Caco-2 (cell line): Measurements from ENCODE around the gene MTHFD1L. TPM values are rescaled to one million over a fixed set of nuclear protein-coding genes. Genes with fewer than 3 reads are reported as not detected.
"Not testable (repeated sequence)": the region's sequence is repeated elsewhere in the genome, so short reads cannot be mapped to it uniquely, and the experiment has no call there.

Source experiments
- BruUV-seq: library from RNA; stranded (reverse); fragments of 400-500 nt; replicated peaks from 2 replicates; lab custom pipeline; 2021; lab: Mats Ljungman, UMichigan
- CTCF ChIA-PET: fragments of 300-600 bp; sonication (Branson Sonifier 250); formaldehyde crosslinking; loops from one replicate; lab custom pipeline; 2022; ENCODE audit warnings: antibody characterized with exemption; lab: Charles Lee
- POLR2A ChIA-PET: fragments of 300-600 bp; sonication (Branson Sonifier 250); formaldehyde crosslinking; loops from one replicate; lab custom pipeline; 2022; ENCODE audit warnings: antibody characterized with exemption; lab: Charles Lee
- DNase-seq, 2 experiments: peaks; one replicate each; pipeline versions ENCODE4 v3.0.0 to v3.0.0-alpha.2; 2020 to 2022
- H3K27me3 ChIP-seq: replicated peaks from 2 replicates; pipeline ENCODE4 v1.6.0; 2011; ENCODE audit warnings: low read length; ENCODE audit not compliant: control insufficient read depth, insufficient read depth
- H3K36me3 ChIP-seq: 2 replicates; pipeline ENCODE4 v1.5.1; 2011; ENCODE audit warnings: low read length; ENCODE audit not compliant: control insufficient read depth, insufficient read depth
- H3K4me1 ChIP-seq: fragments of 250-450 bp; sonication (Bioruptor Pico); 2 replicates; pipeline ENCODE4 v1.5.1; 2020; ENCODE audit warnings: mild to moderate bottlenecking
- H3K4me3 ChIP-seq: 2 replicates; pipeline ENCODE4 v1.5.1; 2011; ENCODE audit warnings: low read depth, mild to moderate bottlenecking, control low read depth, low read length
- H3K9me3 ChIP-seq: fragments of 250-450 bp; sonication (Bioruptor Pico); 2 replicates; pipeline ENCODE4 v1.5.1; 2020; ENCODE audit warnings: mild to moderate bottlenecking, moderate library complexity
- H3K27ac Mint-ChIP-seq: one replicate; pipeline ENCODE4 v1.8.0; 2022; ENCODE audit warnings: mixed read lengths; ENCODE audit not compliant: unreplicated experiment
- H3K27me3 Mint-ChIP-seq: one replicate; pipeline ENCODE4 v1.8.0; 2022; ENCODE audit warnings: mixed read lengths; ENCODE audit not compliant: insufficient read depth, unreplicated experiment
- H3K36me3 Mint-ChIP-seq: one replicate; pipeline ENCODE4 v1.8.0; 2022; ENCODE audit warnings: mild to moderate bottlenecking, mixed read lengths; ENCODE audit not compliant: insufficient read depth, unreplicated experiment
- H3K4me1 Mint-ChIP-seq: one replicate; pipeline ENCODE4 v1.8.0; 2022; ENCODE audit warnings: low read depth, mixed read lengths; ENCODE audit not compliant: unreplicated experiment
- H3K4me3 Mint-ChIP-seq: one replicate; pipeline ENCODE4 v1.8.0; 2022; ENCODE audit warnings: mild to moderate bottlenecking, moderate library complexity, mixed read lengths; ENCODE audit not compliant: unreplicated experiment
- H3K9me3 Mint-ChIP-seq: one replicate; pipeline ENCODE4 v1.8.0; 2022; ENCODE audit warnings: mixed read lengths; ENCODE audit not compliant: unreplicated experiment
- CTCF ChIP-seq, 2 experiments: fragments of 200-600 bp in 1 of 2; IDR thresholded peaks; 1 replicate in 1 of 2; 2 replicates in 1 of 2; pipeline versions ENCODE4 v1.5.1 to v1.8.0; 2011 to 2022; ENCODE audit warnings: antibody characterized with exemption in 1 of 2, control low read depth in 1 of 2, inconsistent platforms in 1 of 2, low read depth in 1 of 2, low read length in 1 of 2, mild to moderate bottlenecking in 1 of 2, moderate library complexity in 1 of 2; ENCODE audit not compliant: insufficient read depth in 1 of 2, severe bottlenecking in 1 of 2, unreplicated experiment in 1 of 2
- intact Hi-C: fragments of 100-400 bp; cut with micrococcal nuclease; formaldehyde crosslinking; loops from one replicate; pipeline ENCODE4 v1.10.0; 2022; ENCODE audit not compliant: unreplicated experiment
- total RNA-seq: library from RNA; stranded (reverse); gene quantifications from 2 replicates; pipeline ENCODE4 v1.2.3, GENCODE V29; 2022

The MTHFD1L gene
- total RNA-seq, 1 experiment from 2014 or later, result 102 TPM

- ChIA-PET POLR2A (no interaction called here), CTCF (no interaction called here)
- no peak for TF ChIP-seq CTCF (IDR thresholded peaks at IDR 0.05; ENCODE audit: insufficient read depth in 1 of 2, low read depth in 1 of 2, low read length in 1 of 2, severe bottlenecking in 1 of 2, unreplicated experiment in 1 of 2)
- Mint-ChIP-seq H3K4me1 (peaks cover 7% of the 10 kb centered on the region), H3K36me3 (peaks cover 17% of the 10 kb centered on the region), H3K27ac (no peak overlapping the region), H3K4me3 (no peak overlapping the region), H3K9me3 (no peaks in the 10 kb centered on the region), H3K27me3 (no peaks in the 10 kb centered on the region)
- H3K27me3 ChIP-seq, result no peaks in the 10 kb centered on the region
- H3K36me3 ChIP-seq, result no peaks in the 10 kb centered on the region
- no peak for DNase-seq
- no peaks in the 10 kb centered on the region for H3K4me1 ChIP-seq
- no peak overlapping the region for H3K4me3 ChIP-seq
- H3K9me3 ChIP-seq, result no peaks in the 10 kb centered on the region
- intact Hi-C loops, result no loop called here
- BruUV-seq, result no TSS peak
Measured at GRCh38 chr6:151043944-151044343, 178.4 kb downstream of the MTHFD1L start.

GRCh38 chr6:151044465-151045441 lies 179.3 kb downstream of the MTHFD1L start:
- TF ChIP-seq CTCF (IDR thresholded peaks at IDR 0.05; ENCODE audit: insufficient read depth in 1 of 2, low read depth in 1 of 2, low read length in 1 of 2, severe bottlenecking in 1 of 2, unreplicated experiment in 1 of 2), result no peak
- Histone ChIP-seq H3K4me3 (no peak overlapping the region), H3K36me3 (no peaks in the 10 kb centered on the region), H3K4me1 (no peaks in the 10 kb centered on the region), H3K27me3 (no peaks in the 10 kb centered on the region), H3K9me3 (no peaks in the 10 kb centered on the region)
- intact Hi-C loops, result no loop called here
- peak in 1 of 2 experiments; percentile 59 for DNase-seq
- H3K4me1 Mint-ChIP-seq, result peaks cover 7% of the 10 kb centered on the region
- POLR2A ChIA-PET, result no interaction called here
- peak overlapping the region; percentile 25 for H3K27ac Mint-ChIP-seq
- peaks cover 19% of the 10 kb centered on the region for H3K36me3 Mint-ChIP-seq
- no peaks in the 10 kb centered on the region for H3K9me3 Mint-ChIP-seq
- CTCF ChIA-PET, result no interaction called here
- no TSS peak for BruUV-seq
- no peaks in the 10 kb centered on the region for H3K27me3 Mint-ChIP-seq
- H3K4me3 Mint-ChIP-seq, result no peak overlapping the region

GRCh38 chr6:151045511-151046222 lies 180.2 kb downstream of the MTHFD1L start:
- CTCF ChIA-PET, H3K4me1 Mint-ChIP-seq, H3K4me1 ChIP-seq, intact Hi-C loops, H3K4me3 ChIP-seq, H3K9me3 ChIP-seq, DNase-seq, BruUV-seq, H3K36me3 ChIP-seq, POLR2A ChIA-PET, H3K4me3 Mint-ChIP-seq, H3K27me3 ChIP-seq, H3K27me3 Mint-ChIP-seq, H3K9me3 Mint-ChIP-seq: not testable (repeated sequence)
- peaks cover 28% of the 10 kb centered on the region for H3K36me3 Mint-ChIP-seq
- H3K27ac Mint-ChIP-seq, result peak overlapping the region; percentile 25
